Measurements from ENCODE around the gene TYSND1.

- TF ChIP-seq EP300 (IDR thresholded peaks at IDR 0.05) (peak in 1 of 4 donors; percentile 29), POLR2A (IDR thresholded peaks at IDR 0.05) (peak in 1 of 4 donors; percentile 27), CTCF (IDR thresholded peaks at IDR 0.05) (no peak), POLR2AphosphoS5 (IDR thresholded peaks at IDR 0.05) (no peak)
Observed at GRCh38 chr10:70130878-70131559, 15.5 kb downstream of the TYSND1 start.

Data from upper lobe of left lung (tissue), 4 donors.